ENCODE measurements around the gene SPRED2.
A peak's percentile ranks its signal among the peaks of the same experiment; 100 is the strongest.

Gene SPRED2

GRCh38 chr2:65279756-65280155, 152.6 kb downstream of the SPRED2 start:
- FAIRE-seq (no peak), DNase-seq (ENCODE audit: low spot score) (no peak)

GRCh38 chr2:65278531-65278981, 153.8 kb downstream of the SPRED2 start:
- no peak for DNase-seq (ENCODE audit: low spot score)
- no peak for FAIRE-seq

GRCh38 chr2:65277791-65278483, 154.5 kb downstream of the SPRED2 start:
- DNase-seq (ENCODE audit: low spot score) (no peak), FAIRE-seq (no peak)

- no peak for FAIRE-seq
- no peak for DNase-seq (ENCODE audit: low spot score)
Observed at GRCh38 chr2:65277118-65277517, 155.3 kb downstream of the SPRED2 start.

GRCh38 chr2:65276609-65277008, 155.8 kb downstream of the SPRED2 start:
- DNase-seq (ENCODE audit: low spot score) (no peak), FAIRE-seq (no peak)

GRCh38 chr2:65275141-65275915, 157.1 kb downstream of the SPRED2 start:
- DNase-seq (ENCODE audit: low spot score): no peak
- no peak for FAIRE-seq

GRCh38 chr2:65273344-65273743, 159.1 kb downstream of the SPRED2 start:
- no peak for FAIRE-seq
- no peak for DNase-seq (ENCODE audit: low spot score)

- FAIRE-seq (no peak), DNase-seq (ENCODE audit: low spot score) (no peak)
Observed at GRCh38 chr2:65268957-65269356, 163.4 kb downstream of the SPRED2 start.

GRCh38 chr2:65267008-65267407, 165.4 kb downstream of the SPRED2 start:
- DNase-seq (ENCODE audit: low spot score) (no peak), FAIRE-seq (no peak)

- DNase-seq (ENCODE audit: low spot score) (no peak), FAIRE-seq (no peak)
Observed at GRCh38 chr2:65265671-65266045, 166.7 kb downstream of the SPRED2 start.

- DNase-seq (ENCODE audit: low spot score): peak; percentile 45
- no peak for FAIRE-seq
Observed at GRCh38 chr2:65264821-65265670, 167.4 kb downstream of the SPRED2 start.

- DNase-seq (ENCODE audit: low spot score) (no peak), FAIRE-seq (no peak)
Observed at GRCh38 chr2:65263986-65264385, 168.4 kb downstream of the SPRED2 start.

- DNase-seq (ENCODE audit: low spot score) (no peak), FAIRE-seq (no peak)
Observed at GRCh38 chr2:65263262-65263661, 169.1 kb downstream of the SPRED2 start.

GRCh38 chr2:65261676-65262075, 170.7 kb downstream of the SPRED2 start:
- FAIRE-seq (no peak), DNase-seq (ENCODE audit: low spot score) (no peak)
